ENCODE data around the gene PPM1H.
"Not testable (repeated sequence)": the region's sequence is repeated elsewhere in the genome, so short reads cannot be mapped to it uniquely, and the experiment has no call there.

The PPM1H gene

GRCh38 chr12:62966446-62966989 lies 31.6 kb upstream of the PPM1H start:
- not testable (repeated sequence) for H3K4me3 ChIP-seq (ENCODE audit: low read depth in 1 of 2, low read length in 2 of 2); H3K27me3 ChIP-seq (ENCODE audit: control insufficient read depth in 1 of 2, insufficient read depth in 2 of 2, low read length in 2 of 2); H3K9me3 ChIP-seq (ENCODE audit: low read length); H3K9ac ChIP-seq (ENCODE audit: low read length); H3K27ac ChIP-seq (ENCODE audit: low read depth, low read length); H3K4me1 ChIP-seq (ENCODE audit: insufficient read depth, low read length); H3K36me3 ChIP-seq (ENCODE audit: insufficient read depth, low read length)

- H3K9me3 ChIP-seq (ENCODE audit: low read length); H3K27me3 ChIP-seq (ENCODE audit: control insufficient read depth in 1 of 2, insufficient read depth in 2 of 2, low read length in 2 of 2); H3K36me3 ChIP-seq (ENCODE audit: insufficient read depth, low read length); H3K4me3 ChIP-seq (ENCODE audit: low read depth in 1 of 2, low read length in 2 of 2); H3K4me1 ChIP-seq (ENCODE audit: insufficient read depth, low read length); H3K9ac ChIP-seq (ENCODE audit: low read length); H3K27ac ChIP-seq (ENCODE audit: low read depth, low read length): not testable (repeated sequence)
Measured at GRCh38 chr12:62965700-62966099, 30.8 kb upstream of the PPM1H start.

- not testable (repeated sequence) for H3K27ac ChIP-seq (ENCODE audit: low read depth, low read length); H3K4me1 ChIP-seq (ENCODE audit: insufficient read depth, low read length); H3K27me3 ChIP-seq (ENCODE audit: control insufficient read depth in 1 of 2, insufficient read depth in 2 of 2, low read length in 2 of 2); H3K4me3 ChIP-seq (ENCODE audit: low read depth in 1 of 2, low read length in 2 of 2); H3K9me3 ChIP-seq (ENCODE audit: low read length); H3K36me3 ChIP-seq (ENCODE audit: insufficient read depth, low read length); H3K9ac ChIP-seq (ENCODE audit: low read length)
Measured at GRCh38 chr12:62965242-62965641, 30.3 kb upstream of the PPM1H start.

DNA sequence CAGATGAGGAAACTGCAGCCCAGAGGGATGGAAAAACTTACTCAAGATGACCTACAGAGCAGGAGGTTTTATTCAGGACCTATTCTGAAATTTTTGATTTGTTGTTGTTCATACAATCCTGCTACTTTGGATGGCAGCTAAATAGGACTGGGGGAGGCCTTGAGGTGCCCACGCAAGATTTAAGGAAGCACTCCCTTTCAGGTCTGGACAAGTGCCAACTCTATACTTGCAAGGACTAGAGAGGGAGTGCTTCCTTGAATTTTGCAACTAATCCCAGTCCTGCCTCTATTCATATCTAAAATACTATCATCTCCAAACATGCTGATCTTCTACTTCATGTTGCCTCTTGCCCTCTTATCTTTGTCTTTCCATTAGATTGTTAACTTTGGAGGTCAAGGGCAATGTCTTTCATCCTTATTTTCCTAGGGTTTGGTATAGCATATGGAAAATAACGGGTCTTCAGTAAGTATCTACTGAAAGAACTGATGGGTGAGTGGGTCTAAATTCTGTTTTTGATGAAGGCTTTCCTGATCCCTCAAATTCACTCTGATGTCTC lies 28.6 kb upstream of the PPM1H start:
- H3K9ac ChIP-seq (ENCODE audit: low read length): no peak overlapping the region

DNA sequence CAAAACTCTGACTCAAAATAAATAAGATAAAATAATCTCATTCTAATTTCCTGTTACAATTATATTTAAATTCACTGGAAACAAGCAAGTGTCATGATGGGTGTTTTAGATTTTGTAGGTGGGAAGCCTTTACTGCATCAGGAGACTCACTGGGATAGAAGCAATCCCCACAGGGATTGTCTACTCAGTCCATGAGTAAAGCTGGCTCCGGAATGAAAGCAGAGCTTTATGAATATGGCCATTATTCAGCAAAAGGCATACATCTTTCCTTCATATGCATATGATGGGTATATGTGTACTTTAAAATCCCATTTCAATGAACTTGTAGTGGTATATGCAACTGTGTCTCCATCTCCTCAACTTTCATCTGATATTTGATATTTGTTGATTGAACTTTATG lies 25.4 kb upstream of the PPM1H start:
- no peaks in the 10 kb centered on the region for H3K27me3 ChIP-seq (ENCODE audit: control insufficient read depth in 1 of 2, insufficient read depth in 2 of 2, low read length in 2 of 2)
- no peak overlapping the region for H3K4me3 ChIP-seq (ENCODE audit: low read depth in 1 of 2, low read length in 2 of 2)
- H3K4me1 ChIP-seq (ENCODE audit: insufficient read depth, low read length): no peaks in the 10 kb centered on the region
- no peaks in the 10 kb centered on the region for H3K9me3 ChIP-seq (ENCODE audit: low read length)
- no peak overlapping the region for H3K27ac ChIP-seq (ENCODE audit: low read depth, low read length)
- no peaks in the 10 kb centered on the region for H3K36me3 ChIP-seq (ENCODE audit: insufficient read depth, low read length)
- H3K9ac ChIP-seq (ENCODE audit: low read length): no peak overlapping the region

More for the DNA sequence above, 28.6 kb upstream of the PPM1H start:
- H3K9me3 ChIP-seq (ENCODE audit: low read length): no peaks in the 10 kb centered on the region
- H3K36me3 ChIP-seq (ENCODE audit: insufficient read depth, low read length): no peaks in the 10 kb centered on the region
- no peaks in the 10 kb centered on the region for H3K27me3 ChIP-seq (ENCODE audit: control insufficient read depth in 1 of 2, insufficient read depth in 2 of 2, low read length in 2 of 2)
- no peak overlapping the region for H3K4me3 ChIP-seq (ENCODE audit: low read depth in 1 of 2, low read length in 2 of 2)
- H3K4me1 ChIP-seq (ENCODE audit: insufficient read depth, low read length): no peaks in the 10 kb centered on the region
- no peak overlapping the region for H3K27ac ChIP-seq (ENCODE audit: low read depth, low read length)

- Histone ChIP-seq H3K9me3 (ENCODE audit: low read length) (no peaks in the 10 kb centered on the region), H3K9ac (ENCODE audit: low read length) (no peak overlapping the region), H3K4me3 (ENCODE audit: low read depth in 1 of 2, low read length in 2 of 2) (no peak overlapping the region), H3K36me3 (ENCODE audit: insufficient read depth, low read length) (no peaks in the 10 kb centered on the region), H3K27ac (ENCODE audit: low read depth, low read length) (no peak overlapping the region), H3K4me1 (ENCODE audit: insufficient read depth, low read length) (no peaks in the 10 kb centered on the region), H3K27me3 (ENCODE audit: control insufficient read depth in 1 of 2, insufficient read depth in 2 of 2, low read length in 2 of 2) (no peaks in the 10 kb centered on the region)
Measured at GRCh38 chr12:62959745-62960144, 24.8 kb upstream of the PPM1H start.

GRCh38 chr12:62957233-62957953 lies 22.4 kb upstream of the PPM1H start:
- Histone ChIP-seq H3K9ac (ENCODE audit: low read length) (no peak overlapping the region), H3K4me3 (ENCODE audit: low read depth in 1 of 2, low read length in 2 of 2) (no peak overlapping the region), H3K4me1 (ENCODE audit: insufficient read depth, low read length) (no peaks in the 10 kb centered on the region), H3K36me3 (ENCODE audit: insufficient read depth, low read length) (no peaks in the 10 kb centered on the region), H3K9me3 (ENCODE audit: low read length) (no peaks in the 10 kb centered on the region), H3K27ac (ENCODE audit: low read depth, low read length) (no peak overlapping the region), H3K27me3 (ENCODE audit: control insufficient read depth in 1 of 2, insufficient read depth in 2 of 2, low read length in 2 of 2) (no peaks in the 10 kb centered on the region)

DNA sequence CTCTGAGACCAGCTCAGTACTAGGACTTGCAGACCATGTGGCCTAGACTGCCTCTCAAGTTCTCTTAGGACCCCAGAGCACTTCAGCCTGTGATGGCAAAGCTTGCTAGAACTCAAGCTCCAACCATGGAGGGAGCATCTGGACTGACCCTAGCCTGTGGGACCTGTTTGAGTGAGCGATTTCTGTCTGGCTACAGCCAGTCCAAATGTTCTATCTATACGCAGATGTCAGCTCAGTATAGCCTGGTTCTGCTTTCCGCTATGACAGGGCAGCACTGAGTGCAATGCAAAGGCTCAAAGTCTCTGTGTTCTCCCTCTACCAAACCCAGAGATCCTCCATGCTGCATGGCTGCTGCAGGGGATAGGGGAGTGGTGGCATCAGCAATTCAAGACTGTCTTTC lies 20.7 kb upstream of the PPM1H start:
- Histone ChIP-seq H3K4me3 (ENCODE audit: low read depth in 1 of 2, low read length in 2 of 2) (no peak overlapping the region), H3K27me3 (ENCODE audit: control insufficient read depth in 1 of 2, insufficient read depth in 2 of 2, low read length in 2 of 2) (no peaks in the 10 kb centered on the region), H3K4me1 (ENCODE audit: insufficient read depth, low read length) (no peaks in the 10 kb centered on the region), H3K27ac (ENCODE audit: low read depth, low read length) (no peak overlapping the region), H3K9me3 (ENCODE audit: low read length) (no peaks in the 10 kb centered on the region), H3K9ac (ENCODE audit: low read length) (no peak overlapping the region), H3K36me3 (ENCODE audit: insufficient read depth, low read length) (no peaks in the 10 kb centered on the region)

- Histone ChIP-seq H3K9me3 (ENCODE audit: low read length) (no peaks in the 10 kb centered on the region), H3K4me3 (ENCODE audit: low read depth in 1 of 2, low read length in 2 of 2) (no peak overlapping the region), H3K36me3 (ENCODE audit: insufficient read depth, low read length) (no peaks in the 10 kb centered on the region), H3K9ac (ENCODE audit: low read length) (no peak overlapping the region), H3K27me3 (ENCODE audit: control insufficient read depth in 1 of 2, insufficient read depth in 2 of 2, low read length in 2 of 2) (no peaks in the 10 kb centered on the region), H3K4me1 (ENCODE audit: insufficient read depth, low read length) (no peaks in the 10 kb centered on the region), H3K27ac (ENCODE audit: low read depth, low read length) (no peak overlapping the region)
Measured at GRCh38 chr12:62950317-62950716, 15.4 kb upstream of the PPM1H start.

- H3K9ac ChIP-seq (ENCODE audit: low read length): no peak overlapping the region
- no peak overlapping the region for H3K4me3 ChIP-seq (ENCODE audit: low read depth in 1 of 2, low read length in 2 of 2)
- no peak overlapping the region for H3K27ac ChIP-seq (ENCODE audit: low read depth, low read length)
- no peaks in the 10 kb centered on the region for H3K4me1 ChIP-seq (ENCODE audit: insufficient read depth, low read length)
- no peaks in the 10 kb centered on the region for H3K27me3 ChIP-seq (ENCODE audit: control insufficient read depth in 1 of 2, insufficient read depth in 2 of 2, low read length in 2 of 2)
- H3K36me3 ChIP-seq (ENCODE audit: insufficient read depth, low read length): no peaks in the 10 kb centered on the region
- H3K9me3 ChIP-seq (ENCODE audit: low read length): no peaks in the 10 kb centered on the region
Measured at GRCh38 chr12:62948123-62948522, 13.2 kb upstream of the PPM1H start.

DNA sequence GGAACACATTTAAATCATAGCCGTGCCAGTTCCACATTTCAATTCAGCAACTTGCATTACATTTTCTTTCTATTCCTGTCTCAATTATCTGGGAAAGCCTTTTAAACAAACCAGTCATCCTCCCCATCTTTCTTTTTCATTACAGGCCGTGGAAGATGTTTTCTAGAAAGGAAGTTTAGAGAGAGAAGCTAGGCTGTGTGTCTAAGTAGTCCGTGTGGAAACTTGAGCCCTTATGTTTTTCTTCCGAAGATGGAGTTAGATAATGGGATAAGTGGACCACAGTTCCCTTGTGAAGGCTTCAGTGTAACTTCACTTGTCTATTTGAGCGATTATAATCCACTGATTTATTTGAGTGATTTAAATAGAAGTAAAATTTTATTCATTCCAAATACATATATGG lies 12.4 kb upstream of the PPM1H start:
- Histone ChIP-seq H3K4me3 (ENCODE audit: low read depth in 1 of 2, low read length in 2 of 2) (no peak overlapping the region), H3K9me3 (ENCODE audit: low read length) (no peaks in the 10 kb centered on the region), H3K4me1 (ENCODE audit: insufficient read depth, low read length) (no peaks in the 10 kb centered on the region), H3K36me3 (ENCODE audit: insufficient read depth, low read length) (no peaks in the 10 kb centered on the region), H3K27me3 (ENCODE audit: control insufficient read depth in 1 of 2, insufficient read depth in 2 of 2, low read length in 2 of 2) (no peaks in the 10 kb centered on the region), H3K9ac (ENCODE audit: low read length) (no peak overlapping the region), H3K27ac (ENCODE audit: low read depth, low read length) (no peak overlapping the region)

Data from muscle layer of colon (tissue), 2 donors.